ENCODE results near the gene NGRN. TPM values are rescaled to one million over a fixed set of nuclear protein-coding genes. Genes with fewer than 3 reads are reported as not detected.

NGRN gene
- total RNA-seq, 5 donors from 2014 or later (not counting 1 experiment from before 2014, with no cell fraction given), result 44.5 to 53.1 (median 46.1) TPM

GRCh38 chr15:90241343-90242192 lies 23.9 kb upstream of the NGRN start:
- no peak overlapping the region for H3K27ac Mint-ChIP-seq

GRCh38 chr15:90243943-90244639 lies 21.4 kb upstream of the NGRN start:
- no peak overlapping the region for H3K27ac ChIP-seq (ENCODE audit: low read length)
- H3K9me3 ChIP-seq, result no peaks in the 10 kb centered on the region
- ATAC-seq (replicated peaks in 1 of 4) (no peak), DNase-seq (no peak)
- Mint-ChIP-seq H3K27ac (peak overlapping the region in 1 of 2 donors; percentile 39), H3K9me3 (no peaks in the 10 kb centered on the region), H3K4me1 (peaks cover 5 to 7% (median 7%) of the 10 kb centered on the region in 3 donors), H3K27me3 (no peaks in the 10 kb centered on the region), H3K36me3 (peaks cover 4% of the 10 kb centered on the region), H3K4me3 (no peak overlapping the region)
- H3K4me1 ChIP-seq (ENCODE audit: control insufficient read depth in 1 of 2, extremely low read depth in 1 of 2, insufficient read depth in 2 of 2, low read length in 2 of 2), result peaks cover 0 to 3% of the 10 kb centered on the region in 2 experiments
- ChIA-PET CTCF (no interaction called here), POLR2A (interaction anchor here in 1 of 2 donors (0.7 kb wide), 1 partner anchor 363 kb away, joined by 3 read pairs; no protein-coding TSS in a partner anchor)
- no peaks in the 10 kb centered on the region for H3K27me3 ChIP-seq (replicated peaks in 1 of 2; ENCODE audit: control insufficient read depth in 2 of 2, extremely low read depth in 1 of 2, insufficient read depth in 2 of 2, low read length in 1 of 2)
- H3K36me3 ChIP-seq (ENCODE audit: control insufficient read depth in 2 of 2, extremely low read depth in 1 of 2, insufficient read depth in 1 of 2, low read length in 1 of 2), result peaks cover 3 to 12% of the 10 kb centered on the region in 2 donors
- H3K4me3 ChIP-seq (ENCODE audit: control insufficient read depth in 1 of 2, extremely low read depth in 1 of 2, low read length in 1 of 2), result no peak overlapping the region
- 100% methylated on average over 3 of the region's 10 CpGs for WGBS (ENCODE audit: insufficient coverage)

More at GRCh38 chr15:90241343-90242192, 23.9 kb upstream of the NGRN start:
- Mint-ChIP-seq H3K27me3 (no peaks in the 10 kb centered on the region), H3K4me3 (no peak overlapping the region), H3K36me3 (peaks cover 13% of the 10 kb centered on the region), H3K4me1 (peaks cover 0 to 6% (median 2%) of the 10 kb centered on the region in 3 donors), H3K9me3 (no peaks in the 10 kb centered on the region)
- H3K27ac ChIP-seq (ENCODE audit: low read length), result no peak overlapping the region
- POLR2A ChIA-PET, result no interaction called here
- no peaks in the 10 kb centered on the region for H3K4me1 ChIP-seq (ENCODE audit: control insufficient read depth in 1 of 2, extremely low read depth in 1 of 2, insufficient read depth in 2 of 2, low read length in 2 of 2)
- no peak overlapping the region for H3K4me3 ChIP-seq (ENCODE audit: control insufficient read depth in 1 of 2, extremely low read depth in 1 of 2, low read length in 1 of 2)
- CTCF ChIA-PET, result no interaction called here
- DNase-seq (no peak), ATAC-seq (replicated peaks in 1 of 4) (no peak)
- no peaks in the 10 kb centered on the region for H3K27me3 ChIP-seq (replicated peaks in 1 of 2; ENCODE audit: control insufficient read depth in 2 of 2, extremely low read depth in 1 of 2, insufficient read depth in 2 of 2, low read length in 1 of 2)
- H3K36me3 ChIP-seq (ENCODE audit: control insufficient read depth in 2 of 2, extremely low read depth in 1 of 2, insufficient read depth in 1 of 2, low read length in 1 of 2), result peaks cover 3 to 24% of the 10 kb centered on the region in 2 donors
- WGBS (ENCODE audit: insufficient coverage), result 93% methylated on average over 20 of the region's 22 CpGs
- H3K9me3 ChIP-seq, result no peaks in the 10 kb centered on the region

GRCh38 chr15:90248789-90249202 lies 16.7 kb upstream of the NGRN start:
- peak overlapping the region in 1 of 2 donors; percentile 62 for H3K4me3 ChIP-seq (ENCODE audit: control insufficient read depth in 1 of 2, extremely low read depth in 1 of 2, low read length in 1 of 2)
- H3K27me3 ChIP-seq (replicated peaks in 1 of 2; ENCODE audit: control insufficient read depth in 2 of 2, extremely low read depth in 1 of 2, insufficient read depth in 2 of 2, low read length in 1 of 2), result peaks cover 0 to 2% of the 10 kb centered on the region in 2 experiments
- 93% methylated on average over 6 of the region's 6 CpGs for WGBS (ENCODE audit: insufficient coverage)
- peaks cover 0 to 16% of the 10 kb centered on the region in 2 experiments for H3K4me1 ChIP-seq (ENCODE audit: control insufficient read depth in 1 of 2, extremely low read depth in 1 of 2, insufficient read depth in 2 of 2, low read length in 2 of 2)
- Mint-ChIP-seq H3K27ac (peak overlapping the region; percentile 5 to 44), H3K4me3 (peak overlapping the region; percentile 60 to 82 (median 68)), H3K36me3 (no peaks in the 10 kb centered on the region), H3K9me3 (no peaks in the 10 kb centered on the region), H3K27me3 (no peaks in the 10 kb centered on the region), H3K4me1 (peaks cover 16 to 20% (median 19%) of the 10 kb centered on the region in 3 donors)
- ChIA-PET CTCF (interaction anchor here (0.5 to 0.8 kb wide), 4 partner anchors 54 to 192 kb away, joined by 3 to 5 read pairs (median 3); no protein-coding TSS in a partner anchor), POLR2A (interaction anchor here (0.7 to 1.2 kb wide), 5 partner anchors 15 to 86 kb away, joined by 3 to 16 read pairs (median 7); partner anchors contain the start of genes CIB1 (in 2 of the 2) and GDPGP1 (in 2 of the 2))
- no peak overlapping the region for H3K27ac ChIP-seq (ENCODE audit: low read length)
- no peaks in the 10 kb centered on the region for H3K9me3 ChIP-seq
- no peaks in the 10 kb centered on the region for H3K36me3 ChIP-seq (ENCODE audit: control insufficient read depth in 2 of 2, extremely low read depth in 1 of 2, insufficient read depth in 1 of 2, low read length in 1 of 2)
- DNase-seq (no peak), ATAC-seq (replicated peaks in 1 of 4) (peak in 3 of 4 experiments; percentile 20 to 29 (median 29))

- POLR2A ChIA-PET, result interaction anchor here (0.7 to 1.2 kb wide), 5 partner anchors 15 to 86 kb away, joined by 3 to 16 read pairs (median 7); partner anchors contain the start of genes CIB1 (in 2 of the 2) and GDPGP1 (in 2 of the 2)
- H3K27me3 ChIP-seq (replicated peaks in 1 of 2; ENCODE audit: control insufficient read depth in 2 of 2, extremely low read depth in 1 of 2, insufficient read depth in 2 of 2, low read length in 1 of 2), result peaks cover 0 to 2% of the 10 kb centered on the region in 2 experiments
- CTCF ChIA-PET, result interaction anchor here (0.5 to 0.6 kb wide), 2 partner anchors 76 to 192 kb away, joined by 3 to 5 read pairs; no protein-coding TSS in a partner anchor
- H3K9me3 ChIP-seq, result no peaks in the 10 kb centered on the region
- Mint-ChIP-seq H3K27me3 (no peaks in the 10 kb centered on the region), H3K9me3 (no peaks in the 10 kb centered on the region), H3K36me3 (no peaks in the 10 kb centered on the region), H3K4me1 (peaks cover 16 to 20% (median 19%) of the 10 kb centered on the region in 3 donors), H3K27ac (peak within 1 kb of the TSS; percentile 5 to 44), H3K4me3 (peak within 1 kb of the TSS; percentile 68 to 82 (median 68))
- WGBS (ENCODE audit: insufficient coverage), result 5% methylated on average over 42 of the region's 44 CpGs
- H3K36me3 ChIP-seq (ENCODE audit: control insufficient read depth in 2 of 2, extremely low read depth in 1 of 2, insufficient read depth in 1 of 2, low read length in 1 of 2), result no peaks in the 10 kb centered on the region
- no peak within 1 kb of the TSS for H3K27ac ChIP-seq (ENCODE audit: low read length)
- ATAC-seq (replicated peaks in 1 of 4) (peak; percentile 65 to 86 (median 82)), DNase-seq (peak in 30 of 35 experiments; percentile 9 to 71 (median 53))
- peak within 1 kb of the TSS; percentile 56 to 62 for H3K4me3 ChIP-seq (ENCODE audit: control insufficient read depth in 1 of 2, extremely low read depth in 1 of 2, low read length in 1 of 2)
- peaks cover 0 to 16% of the 10 kb centered on the region in 2 experiments for H3K4me1 ChIP-seq (ENCODE audit: control insufficient read depth in 1 of 2, extremely low read depth in 1 of 2, insufficient read depth in 2 of 2, low read length in 2 of 2)
Measured at GRCh38 chr15:90249203-90249863, 16.1 kb upstream of the NGRN start, which contains the start of gene TTLL13. Gene TTLL13, plus strand, starts transcription at chr15:90249556. Its CDS starts 1,075 bp downstream, at chr15:90250631.

- Histone ChIP-seq H3K9me3 (no peaks in the 10 kb centered on the region), H3K36me3 (ENCODE audit: control insufficient read depth in 2 of 2, extremely low read depth in 1 of 2, insufficient read depth in 1 of 2, low read length in 1 of 2) (no peaks in the 10 kb centered on the region), H3K4me3 (ENCODE audit: control insufficient read depth in 1 of 2, extremely low read depth in 1 of 2, low read length in 1 of 2) (no peak overlapping the region), H3K4me1 (ENCODE audit: control insufficient read depth in 1 of 2, extremely low read depth in 1 of 2, insufficient read depth in 2 of 2, low read length in 2 of 2) (no peaks in the 10 kb centered on the region), H3K27ac (ENCODE audit: low read length) (no peak overlapping the region), H3K27me3 (replicated peaks in 1 of 2; ENCODE audit: control insufficient read depth in 2 of 2, extremely low read depth in 1 of 2, insufficient read depth in 2 of 2, low read length in 1 of 2) (peaks cover 0 to 11% of the 10 kb centered on the region in 2 experiments)
- Mint-ChIP-seq H3K36me3 (no peaks in the 10 kb centered on the region), H3K4me1 (no peaks in the 10 kb centered on the region), H3K9me3 (no peaks in the 10 kb centered on the region), H3K27me3 (peaks cover 0 to 2% of the 10 kb centered on the region in 2 donors), H3K27ac (no peak overlapping the region), H3K4me3 (no peak overlapping the region)
- ChIA-PET CTCF (no interaction called here), POLR2A (no interaction called here)
- ATAC-seq (replicated peaks in 1 of 4) (no peak), DNase-seq (no peak)
- WGBS (ENCODE audit: insufficient coverage), result 100% methylated on average over 2 of the region's 7 CpGs
Measured at GRCh38 chr15:90257776-90258175, 7.7 kb upstream of the NGRN start.
